ENCODE measurements around the gene ZNF428.
"Not testable (repeated sequence)": the region's sequence is repeated elsewhere in the genome, so short reads cannot be mapped to it uniquely, and the experiment has no call there.

The ZNF428 gene

DNA sequence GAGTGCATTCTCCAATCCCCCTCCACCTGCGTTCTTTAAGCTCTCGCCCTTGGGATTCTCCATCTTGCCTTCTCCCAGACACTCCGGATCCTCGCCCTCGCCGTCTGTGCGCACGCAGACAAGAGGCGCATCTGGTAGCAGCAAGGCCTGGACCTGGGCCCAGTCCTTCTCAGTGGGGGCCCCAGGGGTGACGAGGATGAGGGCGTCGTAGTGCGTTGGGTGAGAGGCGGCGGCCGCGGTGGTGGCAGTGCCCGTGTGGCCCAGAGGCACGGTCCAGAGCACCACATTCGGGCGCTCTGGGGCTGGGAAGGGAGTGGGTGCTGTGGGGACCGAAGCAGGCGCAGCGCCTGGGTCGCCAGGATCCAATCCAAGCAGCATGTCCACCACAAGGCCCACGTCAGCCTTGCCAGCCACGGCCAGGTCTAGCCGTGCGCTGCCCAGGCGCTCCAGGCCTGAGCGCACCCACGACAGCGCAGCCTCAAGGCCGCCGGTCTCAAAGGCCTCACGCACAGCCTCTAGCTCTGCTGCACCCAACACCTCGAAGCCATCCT is 26.6 kb downstream of the ZNF428 start:
- Histone ChIP-seq H3K27me3 (ENCODE audit: insufficient read depth, low read depth) (no peaks in the 10 kb centered on the region), H3K79me2 (ENCODE audit: insufficient read depth, low read depth) (peaks cover 26% of the 10 kb centered on the region), H3K9ac (no peak overlapping the region), H3K4me2 (no peak overlapping the region), H3K36me3 (ENCODE audit: insufficient read depth) (no peaks in the 10 kb centered on the region), H4K20me1 (ENCODE audit: insufficient read depth) (no peaks in the 10 kb centered on the region), H3K27ac (no peak overlapping the region), H3K4me3 (IDR thresholded peaks at IDR 0.05; ENCODE audit: insufficient read depth, low read depth, low read length) (no peak overlapping the region), H2AFZ (ENCODE audit: low read depth) (no peak overlapping the region), H3K4me1 (ENCODE audit: low read depth, poor library complexity, severe bottlenecking) (peaks cover 13% of the 10 kb centered on the region)
- TF ChIP-seq, protein P1, sequence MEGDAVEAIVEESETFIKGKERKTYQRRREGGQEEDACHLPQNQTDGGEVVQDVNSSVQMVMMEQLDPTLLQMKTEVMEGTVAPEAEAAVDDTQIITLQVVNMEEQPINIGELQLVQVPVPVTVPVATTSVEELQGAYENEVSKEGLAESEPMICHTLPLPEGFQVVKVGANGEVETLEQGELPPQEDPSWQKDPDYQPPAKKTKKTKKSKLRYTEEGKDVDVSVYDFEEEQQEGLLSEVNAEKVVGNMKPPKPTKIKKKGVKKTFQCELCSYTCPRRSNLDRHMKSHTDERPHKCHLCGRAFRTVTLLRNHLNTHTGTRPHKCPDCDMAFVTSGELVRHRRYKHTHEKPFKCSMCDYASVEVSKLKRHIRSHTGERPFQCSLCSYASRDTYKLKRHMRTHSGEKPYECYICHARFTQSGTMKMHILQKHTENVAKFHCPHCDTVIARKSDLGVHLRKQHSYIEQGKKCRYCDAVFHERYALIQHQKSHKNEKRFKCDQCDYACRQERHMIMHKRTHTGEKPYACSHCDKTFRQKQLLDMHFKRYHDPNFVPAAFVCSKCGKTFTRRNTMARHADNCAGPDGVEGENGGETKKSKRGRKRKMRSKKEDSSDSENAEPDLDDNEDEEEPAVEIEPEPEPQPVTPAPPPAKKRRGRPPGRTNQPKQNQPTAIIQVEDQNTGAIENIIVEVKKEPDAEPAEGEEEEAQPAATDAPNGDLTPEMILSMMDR (conservative IDR thresholded peaks at IDR 0.05; ENCODE audit: low read depth, low read length): no peak

DNA sequence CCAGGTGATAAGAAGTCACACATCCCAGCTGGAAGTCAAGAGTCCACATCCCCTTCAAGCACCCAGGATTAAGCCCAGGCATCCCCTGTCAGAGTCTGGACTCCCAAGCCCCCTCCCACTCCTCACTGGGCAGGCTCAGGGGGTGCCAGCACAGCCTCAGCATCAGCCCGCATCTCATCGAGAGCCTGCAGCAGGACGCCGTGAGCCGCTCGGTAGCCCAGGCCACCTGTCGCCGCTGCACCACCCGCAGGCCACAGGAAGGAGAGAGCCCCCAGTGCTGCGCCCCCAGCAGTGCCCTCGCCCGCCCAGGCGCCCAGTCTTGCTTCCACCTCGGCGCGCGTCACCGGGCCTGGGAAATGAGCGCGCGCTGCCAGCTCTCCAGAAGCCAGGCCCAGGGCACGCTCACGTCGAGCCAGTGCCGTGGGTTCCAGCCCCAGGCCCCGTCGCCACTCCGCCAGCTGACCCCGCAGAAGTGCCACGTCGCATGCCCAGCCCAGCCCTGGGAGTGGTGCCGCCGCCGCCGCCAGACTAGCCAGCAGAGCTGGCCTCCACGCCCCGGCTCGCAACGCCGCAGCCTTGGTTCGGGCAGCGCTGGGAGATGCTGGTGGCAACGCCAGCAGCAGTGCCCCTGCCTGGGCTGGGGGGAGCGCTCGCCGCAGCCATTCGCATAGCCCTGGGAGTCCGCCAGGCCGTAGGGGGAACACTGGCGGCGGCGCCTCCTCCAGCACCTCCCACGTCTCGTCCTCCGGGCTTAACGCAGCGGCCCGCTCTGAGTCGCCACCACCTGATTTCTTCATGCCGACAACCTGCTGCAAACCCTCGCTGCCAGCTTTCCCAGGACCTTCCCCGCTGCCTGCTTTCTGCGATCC is 27.3 kb downstream of the ZNF428 start:
- Histone ChIP-seq H3K4me1 (ENCODE audit: low read depth, poor library complexity, severe bottlenecking) (peaks cover 10% of the 10 kb centered on the region), H3K4me2 (no peak overlapping the region), H4K20me1 (ENCODE audit: insufficient read depth) (no peaks in the 10 kb centered on the region), H3K36me3 (ENCODE audit: insufficient read depth) (no peaks in the 10 kb centered on the region), H2AFZ (ENCODE audit: low read depth) (no peak overlapping the region), H3K79me2 (ENCODE audit: insufficient read depth, low read depth) (peaks cover 19% of the 10 kb centered on the region), H3K4me3 (IDR thresholded peaks at IDR 0.05; ENCODE audit: insufficient read depth, low read depth, low read length) (no peak overlapping the region), H3K27ac (no peak overlapping the region), H3K9ac (no peak overlapping the region), H3K27me3 (ENCODE audit: insufficient read depth, low read depth) (no peaks in the 10 kb centered on the region)
- TF ChIP-seq, protein P1 (conservative IDR thresholded peaks at IDR 0.05; ENCODE audit: low read depth, low read length): no peak

DNA sequence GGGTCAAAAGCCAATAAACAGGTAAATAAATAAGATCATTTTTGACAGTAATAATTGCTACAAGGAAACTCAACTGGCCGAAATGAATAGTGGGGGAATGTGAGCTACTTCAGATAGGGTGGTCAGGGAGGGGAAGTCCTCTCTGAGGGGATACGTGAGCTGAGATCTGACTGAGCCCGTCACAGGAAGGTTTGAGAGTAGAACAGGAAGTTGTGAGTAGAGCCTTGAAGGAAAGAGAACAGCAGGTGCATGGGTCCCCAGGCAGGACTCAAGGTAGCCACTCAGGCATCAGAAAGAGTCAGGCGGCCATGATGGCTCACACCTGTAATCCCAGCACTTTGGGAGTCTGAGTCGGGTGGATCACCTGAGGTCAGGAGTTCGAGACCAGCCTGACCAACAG is 29.8 kb downstream of the ZNF428 start:
- TF ChIP-seq, protein P1 (conservative IDR thresholded peaks at IDR 0.05; ENCODE audit: low read depth, low read length): no peak
- no peaks in the 10 kb centered on the region for H3K27me3 ChIP-seq (ENCODE audit: insufficient read depth, low read depth)
- no peak overlapping the region for H3K9ac ChIP-seq
- no peak overlapping the region for H3K27ac ChIP-seq
- no peaks in the 10 kb centered on the region for H3K36me3 ChIP-seq (ENCODE audit: insufficient read depth)
- H4K20me1 ChIP-seq (ENCODE audit: insufficient read depth): no peaks in the 10 kb centered on the region
- no peak overlapping the region for H3K4me3 ChIP-seq (IDR thresholded peaks at IDR 0.05; ENCODE audit: insufficient read depth, low read depth, low read length)
- no peak overlapping the region for H3K4me2 ChIP-seq
- no peak overlapping the region for H2AFZ ChIP-seq (ENCODE audit: low read depth)
- peaks cover 10% of the 10 kb centered on the region; the same call in 1 of the 2 replicates for H3K79me2 ChIP-seq (ENCODE audit: insufficient read depth, low read depth)
- H3K4me1 ChIP-seq (ENCODE audit: low read depth, poor library complexity, severe bottlenecking): peaks cover 11% of the 10 kb centered on the region

DNA sequence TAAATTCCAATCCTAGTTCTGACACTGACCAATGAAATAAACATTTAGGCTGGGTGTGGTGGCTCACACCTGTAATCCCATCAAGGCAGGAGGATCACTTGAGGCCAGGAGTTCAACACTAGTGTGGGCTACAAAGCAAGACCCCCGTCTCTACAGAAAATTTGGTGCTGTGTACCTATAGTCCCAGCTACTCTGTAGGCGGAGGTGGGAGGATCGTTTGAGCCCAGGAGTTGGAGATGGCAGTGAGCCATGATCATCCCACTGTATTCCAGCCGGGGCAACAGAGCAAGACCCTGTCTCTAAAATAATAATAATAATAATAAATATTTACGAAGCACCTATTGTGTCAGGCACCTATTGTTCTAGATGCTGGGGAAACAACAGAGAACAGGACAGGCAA is 30.2 kb downstream of the ZNF428 start:
- Histone ChIP-seq H3K79me2 (ENCODE audit: insufficient read depth, low read depth) (peaks cover 6% of the 10 kb centered on the region; the same call in 1 of the 2 replicates), H3K36me3 (ENCODE audit: insufficient read depth) (no peaks in the 10 kb centered on the region)

DNA sequence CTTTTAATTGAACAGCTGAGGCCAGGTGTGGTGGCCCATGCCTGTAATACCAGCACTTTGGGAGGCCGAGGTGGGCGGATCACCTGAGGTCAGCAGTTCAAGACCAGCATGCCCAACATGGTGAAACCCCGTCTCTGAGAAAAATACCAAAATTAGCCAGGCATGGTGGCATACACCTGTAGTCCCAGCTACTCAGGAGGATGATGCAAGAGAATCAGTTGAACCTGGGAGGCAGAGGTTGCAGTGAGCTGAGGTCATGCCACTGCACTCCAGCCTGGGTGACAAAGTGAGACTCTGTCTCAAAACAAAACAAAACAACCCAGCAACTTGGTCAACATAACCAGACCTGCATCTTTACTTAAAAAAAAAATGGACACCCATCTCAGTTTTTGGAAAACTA is 32.4 kb downstream of the ZNF428 start:
- H3K27me3 ChIP-seq (ENCODE audit: insufficient read depth, low read depth): not testable (repeated sequence)

More for the DNA sequence above, 30.2 kb downstream of the ZNF428 start:
- Histone ChIP-seq H3K9ac (no peak overlapping the region), H4K20me1 (ENCODE audit: insufficient read depth) (no peaks in the 10 kb centered on the region), H3K4me1 (ENCODE audit: low read depth, poor library complexity, severe bottlenecking) (peaks cover 10% of the 10 kb centered on the region), H3K4me2 (no peak overlapping the region), H2AFZ (ENCODE audit: low read depth) (no peak overlapping the region), H3K27ac (no peak overlapping the region), H3K4me3 (IDR thresholded peaks at IDR 0.05; ENCODE audit: insufficient read depth, low read depth, low read length) (no peak overlapping the region), H3K27me3 (ENCODE audit: insufficient read depth, low read depth) (no peaks in the 10 kb centered on the region)
- TF ChIP-seq, protein P1 (conservative IDR thresholded peaks at IDR 0.05; ENCODE audit: low read depth, low read length): no peak

More for the DNA sequence above, 32.4 kb downstream of the ZNF428 start:
- not testable (repeated sequence) for H3K36me3 ChIP-seq (ENCODE audit: insufficient read depth); H3K9ac ChIP-seq; H3K79me2 ChIP-seq (ENCODE audit: insufficient read depth, low read depth); H3K4me3 ChIP-seq (IDR thresholded peaks at IDR 0.05; ENCODE audit: insufficient read depth, low read depth, low read length); H2AFZ ChIP-seq (ENCODE audit: low read depth); H3K27ac ChIP-seq; H4K20me1 ChIP-seq (ENCODE audit: insufficient read depth); H3K4me2 ChIP-seq
- H3K4me1 ChIP-seq (ENCODE audit: low read depth, poor library complexity, severe bottlenecking): peaks cover 10% of the 10 kb centered on the region
